UCSD-AML1 (cell line): Measurements from ENCODE around the gene HLA-DQB1.
A peak's percentile ranks its signal among the peaks of the same experiment; 100 is the strongest.

Source experiments
- DNase-seq: peaks from one replicate; lab custom pipeline; 2025; ENCODE audit not compliant: unreplicated experiment; lab: John Stamatoyannopoulos, UW

The HLA-DQB1 gene

DNA sequence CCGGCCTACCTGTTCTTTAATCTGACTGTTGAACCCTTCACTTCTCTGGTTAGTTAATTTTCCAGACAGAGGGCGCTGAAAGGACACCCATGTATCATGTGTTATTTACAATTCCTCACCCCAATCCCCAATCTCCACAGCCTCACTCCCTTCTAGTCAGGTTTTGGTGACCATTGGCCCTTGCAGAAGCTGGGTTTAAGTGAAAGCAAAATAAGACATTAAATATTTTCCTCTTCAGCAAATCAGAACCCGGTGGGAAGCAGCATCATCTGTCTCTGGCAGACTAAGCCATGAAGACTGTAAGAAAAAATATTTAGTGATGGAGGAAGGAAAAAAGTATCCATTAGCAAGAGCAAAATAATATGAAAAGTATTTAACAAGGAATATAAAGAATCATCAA lies 38.6 kb downstream of the HLA-DQB1 start:
- no peak for DNase-seq

GRCh38 chr6:32627249-32627648 lies 39.2 kb downstream of the HLA-DQB1 start:
- DNase-seq: no peak

DNA sequence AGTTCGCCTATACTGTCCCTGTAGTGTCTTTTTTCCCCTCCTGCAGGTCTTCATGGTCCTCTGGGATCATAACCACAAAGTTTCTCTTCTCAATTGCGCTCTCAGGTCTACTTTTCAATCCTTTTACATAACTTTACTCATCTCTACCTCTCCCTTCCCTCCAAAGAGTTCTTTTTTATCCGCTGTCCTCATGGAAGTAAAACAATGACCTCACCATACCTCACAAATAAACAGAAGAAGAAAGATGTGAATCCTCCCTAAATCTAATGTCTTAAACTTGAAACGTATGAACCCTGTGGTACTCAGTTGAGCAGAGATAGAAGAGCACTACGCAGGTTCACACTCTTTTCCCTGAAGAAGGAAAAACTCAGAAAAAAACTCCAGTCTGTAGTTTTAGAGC lies 41.3 kb downstream of the HLA-DQB1 start:
- no peak for DNase-seq

DNA sequence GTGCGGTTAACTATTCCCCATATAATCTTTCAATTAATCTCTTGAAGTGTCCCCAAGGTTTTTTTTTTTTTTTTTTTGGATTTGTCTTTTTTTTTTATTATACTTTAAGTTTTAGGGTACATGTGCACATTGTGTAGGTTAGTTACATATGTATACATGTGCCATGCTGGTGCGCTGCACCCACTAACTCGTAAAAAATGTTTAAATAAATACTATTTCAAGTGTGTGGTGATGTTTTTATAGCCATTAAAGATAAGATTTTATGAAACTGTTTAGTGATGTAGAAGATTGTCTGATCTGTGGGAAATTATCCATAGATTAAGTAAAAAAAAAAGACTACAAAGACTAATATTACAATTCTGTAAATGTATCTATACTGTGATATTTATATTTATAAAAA lies 41.9 kb downstream of the HLA-DQB1 start:
- no peak for DNase-seq

DNA sequence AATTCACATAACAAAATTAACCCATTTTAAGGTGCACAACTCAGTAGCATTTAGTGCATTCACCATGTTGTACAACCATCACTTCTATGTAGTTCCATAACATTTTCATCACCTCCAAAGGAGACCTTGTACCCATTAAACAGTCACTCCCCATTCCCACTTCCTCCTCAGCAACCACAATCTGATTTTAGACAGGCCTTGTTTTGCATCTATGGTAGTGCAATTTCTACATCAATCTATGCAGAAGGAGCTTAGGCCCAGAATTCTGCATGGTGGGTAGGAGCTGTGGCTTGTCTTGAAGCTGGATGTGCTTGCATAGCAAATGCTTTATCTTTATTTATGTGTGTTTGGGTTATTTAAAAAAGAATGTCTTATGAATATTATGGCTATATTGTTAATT lies 42.8 kb downstream of the HLA-DQB1 start:
- no peak for DNase-seq

- peak; percentile 32 for DNase-seq
These were observed 43.7 kb downstream of the HLA-DQB1 start for GRCh38 chr6:32622545-32623401.

DNA sequence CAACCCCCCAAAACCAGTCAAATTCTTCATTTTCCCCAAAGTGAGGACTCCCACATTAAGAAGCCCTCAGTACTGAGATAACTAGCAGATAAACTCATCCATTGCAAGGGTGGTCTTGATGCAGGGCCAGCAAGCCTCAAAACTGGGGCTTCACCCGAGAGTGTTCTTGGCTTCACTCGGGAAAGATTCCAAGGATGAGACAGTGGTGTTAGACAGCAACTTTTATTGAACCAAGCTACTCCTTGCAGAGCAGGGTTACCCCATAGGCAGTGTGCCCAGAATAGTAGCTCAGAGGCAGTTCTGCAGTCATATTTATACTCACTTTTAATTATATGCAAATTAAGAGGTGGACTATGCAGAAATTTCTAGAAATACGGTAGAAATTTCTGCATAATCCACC lies 45.1 kb downstream of the HLA-DQB1 start:
- DNase-seq: no peak

DNA sequence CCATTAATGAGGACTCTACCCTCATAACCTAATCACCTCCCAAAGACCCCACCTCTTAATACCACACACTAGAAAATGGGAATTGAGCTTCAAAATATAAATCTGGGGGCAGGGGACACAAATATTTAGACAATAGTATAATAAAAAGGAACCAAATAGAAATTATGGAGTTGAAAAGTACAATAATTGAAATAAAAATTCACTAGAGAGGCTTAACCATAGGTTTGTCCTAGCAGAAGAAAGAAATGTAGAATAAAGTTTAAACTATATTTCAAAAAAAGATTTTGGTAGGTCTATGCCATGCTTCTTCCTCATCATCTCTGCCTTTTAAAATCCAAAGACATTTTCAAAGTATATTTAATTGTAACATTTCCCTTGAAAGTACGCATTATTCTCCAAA lies 48.7 kb downstream of the HLA-DQB1 start:
- no peak for DNase-seq

DNA sequence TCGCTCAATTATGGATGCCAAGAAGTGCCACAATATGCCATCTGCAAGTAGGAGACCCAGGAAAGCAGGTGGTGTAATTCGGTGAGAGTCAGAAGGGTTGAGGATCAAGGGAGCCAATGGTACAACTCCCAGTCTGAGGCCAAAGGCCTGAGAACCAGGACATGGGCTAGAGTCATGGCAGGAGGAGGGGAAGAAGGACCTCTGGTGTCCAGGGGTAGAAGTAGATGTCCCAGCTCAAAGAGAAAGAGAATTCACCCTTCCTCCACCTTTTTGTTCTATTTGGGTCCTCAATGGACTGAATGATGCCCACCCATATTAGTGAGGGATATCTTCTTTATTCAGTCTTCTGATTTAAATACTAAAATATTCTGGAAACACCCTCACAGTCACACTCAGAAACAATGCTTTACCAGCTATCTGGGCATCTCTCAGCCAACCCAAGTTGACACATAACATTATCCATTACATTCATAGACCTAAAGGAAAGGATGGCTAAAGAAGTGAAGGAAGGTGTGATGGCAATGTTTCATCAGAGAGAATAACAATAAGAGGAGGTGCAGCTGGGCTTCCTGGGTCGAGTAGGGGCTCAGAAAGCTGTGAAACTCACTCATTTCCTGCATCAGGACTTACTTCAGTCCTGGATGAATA lies 50.4 kb downstream of the HLA-DQB1 start:
- no peak for DNase-seq

DNA sequence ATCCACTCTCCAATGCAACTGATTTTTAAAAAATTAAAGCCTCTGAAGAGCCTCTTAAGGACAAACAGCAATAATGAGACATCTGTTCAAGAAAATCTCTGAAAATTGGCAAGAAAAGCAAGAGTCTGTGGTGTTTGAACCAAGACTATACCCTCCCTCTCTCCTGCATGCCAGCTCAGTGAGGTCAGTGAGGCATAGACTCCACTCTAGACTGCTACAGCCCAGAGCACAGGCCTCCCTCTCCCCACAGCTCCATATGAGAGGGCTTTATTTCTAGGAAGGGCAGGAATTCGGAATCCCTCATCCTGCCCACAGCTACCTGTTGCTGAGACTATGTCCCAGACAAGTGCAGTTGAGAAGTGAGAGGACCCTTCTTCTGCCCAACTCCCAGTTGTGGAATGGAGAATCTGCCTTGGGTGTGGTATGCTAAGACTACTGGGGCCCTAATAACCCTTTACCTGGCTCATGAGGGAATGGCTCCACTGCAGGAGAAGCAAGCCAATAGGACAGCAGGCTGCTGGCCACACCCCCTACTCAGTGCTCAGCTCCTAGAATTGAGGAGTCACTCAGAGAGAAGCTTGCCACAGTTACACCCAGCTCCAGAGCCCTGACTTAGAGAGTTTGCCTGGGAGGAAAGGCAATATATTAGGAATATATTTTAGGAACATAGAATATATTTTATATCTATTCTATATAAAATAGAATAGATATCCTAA lies 51.9 kb downstream of the HLA-DQB1 start:
- DNase-seq: no peak

- DNase-seq: no peak
These were observed 53.0 kb downstream of the HLA-DQB1 start for GRCh38 chr6:32613475-32613874.

DNA sequence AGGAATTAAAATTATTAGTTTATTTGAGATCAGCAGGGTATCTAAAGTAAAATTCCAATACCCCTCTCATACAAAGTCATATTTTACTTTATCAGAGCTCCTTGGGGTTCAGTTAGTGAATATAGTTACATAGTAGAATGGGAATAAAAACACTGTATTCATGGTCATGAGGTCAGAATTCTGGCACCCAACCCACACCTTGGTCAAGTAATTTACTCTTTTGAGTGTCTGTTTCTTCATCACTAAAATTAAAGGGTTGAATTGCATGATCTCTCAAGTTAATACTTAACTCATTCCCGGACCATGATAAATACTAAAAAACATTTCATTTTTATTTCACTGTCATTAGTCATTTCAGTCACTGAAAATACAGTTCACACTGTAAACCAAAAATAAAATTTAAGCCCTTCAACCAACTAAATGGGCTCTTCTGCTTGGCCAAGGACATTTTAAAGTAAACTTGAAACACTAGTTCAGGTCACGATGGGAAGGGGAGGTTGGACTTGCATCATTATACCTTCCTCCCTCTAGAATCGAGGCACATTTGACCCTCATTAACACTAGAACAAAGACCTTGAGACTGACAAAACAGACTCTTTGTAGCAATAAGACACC lies 55.7 kb downstream of the HLA-DQB1 start:
- no peak for DNase-seq

DNA sequence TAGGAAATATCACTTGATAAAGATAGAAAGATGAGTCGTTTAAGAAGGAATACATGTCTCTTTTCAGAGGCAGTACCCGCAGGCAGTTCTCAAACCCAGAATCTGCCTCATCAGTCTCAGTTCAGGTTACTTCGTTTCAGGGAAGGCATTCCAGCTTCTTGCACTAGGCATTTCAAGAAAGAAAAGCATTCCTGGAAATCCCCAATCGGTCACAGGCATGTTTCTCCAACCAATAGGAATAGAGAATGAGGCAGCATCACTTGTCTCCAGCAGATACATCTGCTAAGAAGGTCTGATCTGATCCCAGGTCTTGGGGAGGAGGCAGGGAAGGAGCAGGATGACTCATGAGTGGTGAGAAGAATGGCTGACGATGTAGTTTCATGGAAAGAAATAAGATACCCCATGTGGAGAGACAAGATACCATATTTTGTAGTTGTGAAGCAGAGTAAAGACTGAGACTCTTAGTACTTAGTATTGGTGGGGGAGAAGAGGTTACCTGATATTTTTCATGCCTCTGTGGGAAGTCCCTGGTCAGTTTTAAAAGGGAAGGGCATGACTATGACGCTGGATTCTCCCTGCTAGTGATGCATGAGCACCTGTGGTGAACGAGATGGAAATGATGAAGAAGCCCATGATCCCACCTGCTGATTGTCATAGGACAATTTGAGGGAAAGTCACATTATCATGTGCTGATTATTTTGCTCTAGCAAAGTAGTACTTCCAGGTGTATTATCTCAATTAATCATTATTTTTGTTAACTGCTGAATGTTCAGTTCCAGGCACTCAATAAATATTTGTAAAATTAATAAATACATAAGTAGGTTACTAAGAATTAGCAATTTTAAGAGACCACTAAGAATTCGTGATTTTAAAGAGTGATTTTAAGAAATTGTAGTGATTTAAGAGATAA lies 56.5 kb downstream of the HLA-DQB1 start:
- peak; percentile 19 for DNase-seq
